GM12801 (cell line): Measurements from ENCODE around the gene PLCD1.

ENCODE experiments used
- CTCF ChIP-seq: IDR thresholded peaks from one replicate; pipeline ENCODE4 v1.5.1; 2011; ENCODE audit warnings: control low read depth; ENCODE audit not compliant: insufficient read length; ENCODE audit errors: extremely low read depth

Gene PLCD1

DNA sequence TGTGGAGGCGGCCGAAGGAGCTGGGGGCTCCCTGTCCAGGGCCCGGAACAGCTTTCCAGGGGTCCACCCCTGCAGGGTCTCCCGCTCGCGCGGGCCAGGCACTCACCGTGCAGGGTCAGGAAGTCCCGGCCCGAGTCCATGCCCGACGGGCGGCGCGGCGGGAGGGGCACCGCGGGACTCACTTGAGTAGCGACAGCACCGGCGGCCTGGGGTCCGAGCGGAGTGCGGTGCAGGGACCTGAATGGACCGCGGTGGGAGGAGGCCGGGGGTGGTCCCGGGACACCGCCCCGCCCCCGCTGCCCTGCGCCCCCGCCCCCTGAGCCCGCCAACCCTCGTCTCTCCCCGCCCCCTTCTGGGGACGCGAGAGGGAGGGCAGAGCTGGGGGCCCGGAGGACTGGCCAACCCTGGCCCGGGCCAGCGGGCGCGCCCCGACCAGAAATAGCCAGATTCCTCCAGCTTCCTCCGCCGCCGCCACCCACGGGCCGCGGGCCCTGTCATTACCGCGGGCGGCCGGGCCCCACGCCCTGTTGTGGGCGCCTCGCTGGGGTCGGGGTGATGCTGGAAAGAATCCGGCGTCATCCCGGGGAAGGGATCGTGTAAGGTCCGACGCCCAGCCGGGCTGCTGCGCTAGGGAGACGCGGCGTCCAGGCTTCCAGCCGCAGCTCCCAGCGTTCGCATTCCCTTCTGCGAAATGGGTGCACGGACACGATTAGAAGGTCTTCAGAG is at the start of gene PLCD1:
Gene PLCD1 (minus strand): TSS at position 243 of the 726 bp plus-strand sequence. CDS start 103 bp downstream, at position 140.
- no peak for TF ChIP-seq CTCF

GRCh38 chr3:38070013-38070412 is 40.6 kb upstream of the PLCD1 start:
- TF ChIP-seq CTCF: no peak

DNA sequence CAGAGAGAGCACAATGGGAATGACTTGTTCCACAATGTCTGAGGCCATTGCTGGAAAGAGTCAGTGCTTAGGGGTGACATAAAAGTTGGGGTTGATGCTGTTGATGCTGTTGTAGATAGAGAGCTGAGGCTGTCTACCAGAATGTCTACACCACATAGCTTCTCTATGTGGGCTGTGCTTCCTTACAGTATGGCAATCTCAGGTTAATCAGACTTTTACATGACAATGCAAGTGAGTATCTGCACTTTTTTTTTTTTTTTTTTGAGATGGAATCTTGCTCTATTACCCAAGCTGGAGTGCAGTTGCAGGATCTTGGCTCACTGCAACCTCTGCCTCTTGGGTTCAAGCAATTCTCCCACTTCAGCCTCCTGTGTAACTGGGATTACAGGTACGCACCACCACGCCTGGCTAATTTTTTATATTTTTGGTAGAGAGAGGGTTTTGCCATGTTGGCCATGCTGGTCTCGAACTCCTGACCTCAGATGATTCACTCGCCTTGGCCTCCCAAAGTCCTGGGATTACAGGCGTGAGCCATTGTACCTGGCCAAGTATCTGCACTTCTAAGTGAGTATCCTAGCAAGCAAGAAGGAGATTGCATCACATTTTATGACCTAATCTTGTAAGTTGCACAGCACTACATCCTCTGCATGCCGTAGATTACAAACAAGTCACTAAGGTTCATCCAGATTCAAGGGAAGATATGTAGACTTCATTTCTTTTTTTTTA is 38.2 kb upstream of the PLCD1 start:
- TF ChIP-seq CTCF: no peak

DNA sequence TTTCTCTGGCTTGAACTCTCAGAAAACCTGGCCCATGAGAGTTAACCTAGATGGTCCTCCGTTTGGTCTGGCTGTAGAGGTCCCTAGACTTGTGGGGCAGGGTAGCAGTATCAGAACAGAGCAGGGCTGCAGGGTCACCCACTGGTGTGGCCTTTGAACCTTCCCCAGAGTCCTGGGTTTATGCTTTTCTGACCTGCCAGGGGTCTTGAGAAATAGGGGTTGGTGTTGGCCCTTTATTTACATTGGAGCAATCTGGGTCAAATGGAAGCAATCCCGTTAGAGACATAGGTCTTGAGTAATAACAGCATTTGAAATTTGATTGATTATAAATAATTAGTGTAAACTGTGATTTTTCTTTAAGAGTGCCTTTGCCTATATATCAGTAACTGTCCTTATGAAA is 33.4 kb upstream of the PLCD1 start:
- no peak for TF ChIP-seq CTCF

DNA sequence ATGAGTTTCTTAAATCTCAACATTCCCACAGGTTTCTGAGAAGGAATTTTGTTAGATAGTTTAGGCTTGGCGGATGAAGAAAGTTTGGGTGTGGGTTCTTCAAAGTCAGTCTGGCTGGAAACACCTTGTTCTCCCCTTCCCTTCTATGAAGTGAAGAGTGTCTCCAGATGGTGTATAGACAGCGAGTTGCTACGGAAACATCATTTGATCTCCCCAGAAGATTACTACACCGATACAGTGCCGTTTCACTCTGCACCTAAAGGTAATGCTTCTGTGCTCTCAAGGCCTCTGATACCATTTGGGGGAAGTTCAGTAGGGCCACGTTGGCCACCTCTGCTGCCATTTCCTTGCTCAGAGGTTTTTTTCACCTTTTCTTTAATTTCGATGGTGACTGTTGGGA is 30.1 kb upstream of the PLCD1 start:
- TF ChIP-seq CTCF: no peak

DNA sequence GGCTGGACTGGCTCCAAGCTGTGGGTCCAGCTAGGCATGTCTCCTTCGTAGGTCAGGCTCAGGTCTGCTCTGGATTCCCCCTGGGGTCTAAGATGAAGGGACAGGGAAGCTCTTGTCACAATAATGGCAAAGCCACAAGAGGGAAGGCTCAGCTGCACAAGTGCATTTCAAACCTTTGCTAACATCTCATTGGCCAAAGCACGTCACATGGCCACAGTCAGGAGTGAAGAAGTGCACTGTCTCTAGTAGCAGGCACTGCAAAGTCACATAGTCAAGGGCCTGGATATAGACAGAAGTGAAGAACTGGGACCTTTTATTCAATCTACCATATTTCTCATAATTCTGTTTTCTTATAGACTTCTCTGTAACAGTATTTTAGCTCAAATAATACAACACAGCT is 29.7 kb upstream of the PLCD1 start:
- TF ChIP-seq CTCF: no peak

GRCh38 chr3:38054499-38055001 is 25.1 kb upstream of the PLCD1 start:
- no peak for TF ChIP-seq CTCF
